Measurements from ENCODE around the gene UTP4. TPM values are rescaled to one million over a fixed set of nuclear protein-coding genes. Genes with fewer than 3 reads are reported as not detected.

The UTP4 gene
- total RNA-seq, 1 donor from 2014 or later: 48.0 TPM

DNA sequence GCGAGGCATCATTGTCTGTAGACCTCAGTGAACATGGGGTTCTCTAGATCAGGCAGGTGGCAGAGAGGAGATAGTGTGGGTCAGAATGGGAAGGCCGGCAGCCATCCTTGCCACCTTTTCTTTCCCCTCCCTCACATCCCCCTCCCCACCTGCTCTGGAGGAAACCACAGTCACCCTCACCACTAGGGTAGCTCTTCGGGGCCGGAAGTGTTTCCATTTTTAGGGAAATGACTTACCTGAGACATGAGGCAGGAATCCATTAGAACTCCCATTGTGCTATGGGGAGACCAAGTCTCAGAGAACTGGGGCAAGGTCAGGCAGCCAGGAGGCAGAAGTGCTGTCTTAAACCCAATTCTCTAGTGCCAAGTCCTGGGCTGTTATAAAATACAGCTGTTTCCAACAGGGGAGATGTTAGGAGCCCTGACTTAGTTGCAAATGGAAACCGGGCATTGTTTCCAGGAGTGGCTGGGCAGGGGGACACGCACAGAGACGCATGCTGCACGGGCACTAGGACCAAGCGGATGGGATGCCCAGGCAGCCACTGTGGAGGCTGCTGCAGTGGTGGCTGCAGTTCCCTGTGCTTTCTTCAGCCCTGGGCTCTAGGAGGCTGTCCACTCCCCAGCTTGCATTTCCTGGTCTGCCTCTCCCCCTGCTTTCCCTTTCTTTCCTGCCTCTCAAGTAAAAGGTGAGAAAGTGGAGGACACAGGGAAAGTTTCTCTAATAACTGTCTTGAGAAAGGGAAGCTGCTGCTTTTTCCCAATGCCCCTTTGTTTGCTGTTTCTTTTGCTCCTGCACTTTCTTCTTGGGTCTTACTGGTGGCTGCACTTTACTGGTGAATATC is 24.2 kb upstream of the UTP4 start:
- Mint-ChIP-seq H3K9me3 (no peaks in the 10 kb centered on the region), H3K4me3 (peak overlapping the region; percentile 39), H3K27ac (no peak overlapping the region), H3K27me3 (ENCODE audit: low read depth) (peaks cover 53% of the 10 kb centered on the region), H3K4me1 (peaks cover 19% of the 10 kb centered on the region), H3K36me3 (peaks cover 11% of the 10 kb centered on the region)
- TF ChIP-seq, protein P1, sequence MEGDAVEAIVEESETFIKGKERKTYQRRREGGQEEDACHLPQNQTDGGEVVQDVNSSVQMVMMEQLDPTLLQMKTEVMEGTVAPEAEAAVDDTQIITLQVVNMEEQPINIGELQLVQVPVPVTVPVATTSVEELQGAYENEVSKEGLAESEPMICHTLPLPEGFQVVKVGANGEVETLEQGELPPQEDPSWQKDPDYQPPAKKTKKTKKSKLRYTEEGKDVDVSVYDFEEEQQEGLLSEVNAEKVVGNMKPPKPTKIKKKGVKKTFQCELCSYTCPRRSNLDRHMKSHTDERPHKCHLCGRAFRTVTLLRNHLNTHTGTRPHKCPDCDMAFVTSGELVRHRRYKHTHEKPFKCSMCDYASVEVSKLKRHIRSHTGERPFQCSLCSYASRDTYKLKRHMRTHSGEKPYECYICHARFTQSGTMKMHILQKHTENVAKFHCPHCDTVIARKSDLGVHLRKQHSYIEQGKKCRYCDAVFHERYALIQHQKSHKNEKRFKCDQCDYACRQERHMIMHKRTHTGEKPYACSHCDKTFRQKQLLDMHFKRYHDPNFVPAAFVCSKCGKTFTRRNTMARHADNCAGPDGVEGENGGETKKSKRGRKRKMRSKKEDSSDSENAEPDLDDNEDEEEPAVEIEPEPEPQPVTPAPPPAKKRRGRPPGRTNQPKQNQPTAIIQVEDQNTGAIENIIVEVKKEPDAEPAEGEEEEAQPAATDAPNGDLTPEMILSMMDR (IDR thresholded peaks at IDR 0.05; ENCODE audit: unreplicated experiment): no peak
- DNase-seq (ENCODE audit: low spot score in 2 of 2, unreplicated experiment in 2 of 2): no peak

DNA sequence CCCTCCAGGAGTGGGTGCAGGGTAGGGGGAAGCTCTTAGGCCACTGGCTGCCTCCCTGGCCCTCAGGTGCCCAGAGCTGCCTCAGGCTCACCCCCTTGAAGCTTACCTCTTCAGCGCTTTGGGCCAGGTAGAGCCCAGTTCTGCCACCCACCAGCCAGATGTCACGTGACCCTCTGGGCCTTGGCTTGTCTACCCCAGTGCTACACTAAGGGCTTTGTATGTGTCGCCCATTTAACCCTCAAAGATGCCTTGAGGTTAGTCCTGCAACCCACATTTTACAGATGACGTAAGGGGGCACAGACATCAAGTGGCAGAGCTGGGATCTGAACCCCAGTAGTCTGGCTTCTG is 23.6 kb upstream of the UTP4 start:
- H3K9me3 Mint-ChIP-seq: no peaks in the 10 kb centered on the region
- H3K4me3 Mint-ChIP-seq: no peak overlapping the region
- H3K27me3 Mint-ChIP-seq (ENCODE audit: low read depth): peaks cover 48% of the 10 kb centered on the region
- H3K4me1 Mint-ChIP-seq: peaks cover 19% of the 10 kb centered on the region
- TF ChIP-seq, protein P1 (IDR thresholded peaks at IDR 0.05; ENCODE audit: unreplicated experiment): no peak
- peaks cover 11% of the 10 kb centered on the region for H3K36me3 Mint-ChIP-seq
- DNase-seq (ENCODE audit: low spot score in 2 of 2, unreplicated experiment in 2 of 2): no peak
- H3K27ac Mint-ChIP-seq: no peak overlapping the region

DNA sequence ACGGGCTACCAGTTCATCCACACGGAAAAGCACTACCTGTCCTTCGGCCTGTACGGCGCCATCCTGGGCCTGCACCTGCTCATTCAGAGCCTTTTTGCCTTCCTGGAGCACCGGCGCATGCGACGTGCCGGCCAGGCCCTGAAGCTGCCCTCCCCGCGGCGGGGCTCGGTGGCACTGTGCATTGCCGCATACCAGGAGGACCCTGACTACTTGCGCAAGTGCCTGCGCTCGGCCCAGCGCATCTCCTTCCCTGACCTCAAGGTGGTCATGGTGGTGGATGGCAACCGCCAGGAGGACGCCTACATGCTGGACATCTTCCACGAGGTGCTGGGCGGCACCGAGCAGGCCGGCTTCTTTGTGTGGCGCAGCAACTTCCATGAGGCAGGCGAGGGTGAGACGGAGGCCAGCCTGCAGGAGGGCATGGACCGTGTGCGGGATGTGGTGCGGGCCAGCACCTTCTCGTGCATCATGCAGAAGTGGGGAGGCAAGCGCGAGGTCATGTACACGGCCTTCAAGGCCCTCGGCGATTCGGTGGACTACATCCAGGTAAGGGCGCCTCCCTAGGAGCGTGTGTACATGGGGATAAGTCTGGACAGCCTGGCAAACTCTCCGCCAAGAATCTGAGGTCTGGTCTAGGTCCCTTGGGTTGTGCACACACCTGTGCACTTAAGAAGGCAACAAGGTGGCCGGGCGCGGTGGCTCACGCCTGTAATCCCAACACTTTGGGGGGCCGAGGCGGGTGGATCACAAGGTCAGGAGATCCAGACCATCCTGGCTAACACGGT is 22.8 kb upstream of the UTP4 start:
- no peak for DNase-seq (ENCODE audit: low spot score in 2 of 2, unreplicated experiment in 2 of 2)
- peaks cover 19% of the 10 kb centered on the region for H3K4me1 Mint-ChIP-seq
- peaks cover 13% of the 10 kb centered on the region for H3K36me3 Mint-ChIP-seq
- TF ChIP-seq, protein P1 (IDR thresholded peaks at IDR 0.05; ENCODE audit: unreplicated experiment): no peak
- H3K27ac Mint-ChIP-seq: no peak overlapping the region
- peaks cover 42% of the 10 kb centered on the region for H3K27me3 Mint-ChIP-seq (ENCODE audit: low read depth)
- H3K4me3 Mint-ChIP-seq: no peak overlapping the region
- no peaks in the 10 kb centered on the region for H3K9me3 Mint-ChIP-seq

DNA sequence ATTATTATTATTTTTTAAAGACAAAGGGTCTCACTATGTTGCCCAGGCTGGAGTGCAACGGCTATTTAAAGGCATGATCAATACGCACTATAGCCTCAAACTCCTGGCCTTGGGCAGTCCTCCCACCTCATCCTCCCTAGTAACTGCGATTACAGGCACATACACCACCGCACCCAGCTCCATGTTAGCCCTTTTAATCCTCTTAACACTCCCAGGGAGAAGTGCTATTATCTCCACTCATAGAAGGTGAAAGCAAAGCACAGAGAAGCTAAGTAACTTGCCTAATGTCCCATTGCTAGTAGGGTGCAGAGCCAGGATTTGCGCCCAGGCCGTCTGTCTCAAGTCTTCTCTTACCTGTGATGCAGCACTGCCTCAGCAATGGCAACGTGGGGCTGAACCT is 22.0 kb upstream of the UTP4 start:
- no peaks in the 10 kb centered on the region for H3K9me3 Mint-ChIP-seq
- peaks cover 17% of the 10 kb centered on the region for H3K36me3 Mint-ChIP-seq
- TF ChIP-seq, protein P1 (IDR thresholded peaks at IDR 0.05; ENCODE audit: unreplicated experiment): no peak
- H3K27ac Mint-ChIP-seq: no peak overlapping the region
- no peak overlapping the region for H3K4me3 Mint-ChIP-seq
- peaks cover 16% of the 10 kb centered on the region for H3K4me1 Mint-ChIP-seq
- H3K27me3 Mint-ChIP-seq (ENCODE audit: low read depth): peaks cover 36% of the 10 kb centered on the region
- DNase-seq (ENCODE audit: low spot score in 2 of 2, unreplicated experiment in 2 of 2): no peak

DNA sequence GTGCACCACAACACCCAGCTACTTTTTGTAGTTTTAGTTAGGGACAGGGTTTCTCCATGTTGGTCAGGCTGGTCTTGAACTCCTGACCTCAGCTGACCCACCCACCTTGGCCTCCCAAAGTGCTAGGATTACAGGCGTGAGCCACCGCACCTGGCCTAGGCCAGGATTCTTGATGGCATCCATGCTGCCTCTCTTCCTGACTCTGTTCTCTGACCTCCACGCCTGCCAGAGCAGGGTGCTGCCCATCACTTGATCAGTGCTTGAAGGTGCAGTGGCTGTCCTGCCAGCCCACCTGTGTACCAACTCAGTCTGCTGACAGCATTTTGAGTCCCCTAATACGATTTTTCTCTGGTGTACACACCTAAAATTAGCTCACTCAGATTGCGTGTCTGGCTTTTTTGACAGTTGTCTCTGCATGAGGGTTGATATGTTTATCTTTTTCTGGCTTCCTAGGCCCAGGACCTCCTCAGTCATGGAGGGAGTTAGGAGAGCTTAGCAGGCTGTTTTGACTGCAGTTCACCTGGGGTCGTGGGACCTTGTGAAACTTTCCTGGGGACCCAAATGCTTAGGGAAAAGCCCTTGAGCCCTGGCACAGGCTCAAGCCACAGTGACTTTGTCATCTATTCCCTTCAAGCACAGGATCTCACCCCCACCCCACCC is 21.1 kb upstream of the UTP4 start:
- peaks cover 12% of the 10 kb centered on the region for H3K4me1 Mint-ChIP-seq
- H3K4me3 Mint-ChIP-seq: no peak overlapping the region
- TF ChIP-seq, protein P1 (IDR thresholded peaks at IDR 0.05; ENCODE audit: unreplicated experiment): no peak
- peaks cover 31% of the 10 kb centered on the region for H3K27me3 Mint-ChIP-seq (ENCODE audit: low read depth)
- H3K9me3 Mint-ChIP-seq: no peaks in the 10 kb centered on the region
- no peak for DNase-seq (ENCODE audit: low spot score in 2 of 2, unreplicated experiment in 2 of 2)
- no peak overlapping the region for H3K27ac Mint-ChIP-seq
- H3K36me3 Mint-ChIP-seq: peaks cover 17% of the 10 kb centered on the region

Measured in mesothelial cell of epicardium (in vitro differentiated cells).